GM12872 (cell line): Measurements from ENCODE around the gene CRYM.

ENCODE experiments used
- TF ChIP-seq, protein P1 (sequence below): IDR thresholded peaks from 3 replicates; pipeline ENCODE4 v1.5.1; 2011; ENCODE audit warnings: low read depth, mild to moderate bottlenecking, low read length, moderate library complexity; ENCODE audit not compliant: insufficient read depth

CRYM gene

DNA sequence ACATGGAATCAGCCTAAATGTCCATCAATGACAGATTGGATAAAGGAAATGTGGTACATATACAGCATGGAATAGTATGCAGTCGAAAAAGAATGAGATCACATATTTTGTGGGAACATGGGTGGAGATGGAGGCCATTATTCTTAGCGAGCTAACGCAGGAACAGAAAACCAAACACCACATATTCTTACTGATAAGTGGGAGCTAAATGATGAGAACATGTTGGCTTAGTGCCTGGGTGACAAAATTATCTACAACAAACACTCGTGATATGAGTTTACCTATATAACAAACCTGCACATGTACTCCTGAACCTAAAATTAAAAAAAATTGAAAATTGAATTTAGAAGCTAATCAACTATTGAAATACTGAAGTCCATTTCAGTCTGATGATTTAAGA is 38.4 kb downstream of the CRYM start:
- TF ChIP-seq, protein P1, sequence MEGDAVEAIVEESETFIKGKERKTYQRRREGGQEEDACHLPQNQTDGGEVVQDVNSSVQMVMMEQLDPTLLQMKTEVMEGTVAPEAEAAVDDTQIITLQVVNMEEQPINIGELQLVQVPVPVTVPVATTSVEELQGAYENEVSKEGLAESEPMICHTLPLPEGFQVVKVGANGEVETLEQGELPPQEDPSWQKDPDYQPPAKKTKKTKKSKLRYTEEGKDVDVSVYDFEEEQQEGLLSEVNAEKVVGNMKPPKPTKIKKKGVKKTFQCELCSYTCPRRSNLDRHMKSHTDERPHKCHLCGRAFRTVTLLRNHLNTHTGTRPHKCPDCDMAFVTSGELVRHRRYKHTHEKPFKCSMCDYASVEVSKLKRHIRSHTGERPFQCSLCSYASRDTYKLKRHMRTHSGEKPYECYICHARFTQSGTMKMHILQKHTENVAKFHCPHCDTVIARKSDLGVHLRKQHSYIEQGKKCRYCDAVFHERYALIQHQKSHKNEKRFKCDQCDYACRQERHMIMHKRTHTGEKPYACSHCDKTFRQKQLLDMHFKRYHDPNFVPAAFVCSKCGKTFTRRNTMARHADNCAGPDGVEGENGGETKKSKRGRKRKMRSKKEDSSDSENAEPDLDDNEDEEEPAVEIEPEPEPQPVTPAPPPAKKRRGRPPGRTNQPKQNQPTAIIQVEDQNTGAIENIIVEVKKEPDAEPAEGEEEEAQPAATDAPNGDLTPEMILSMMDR: no peak

DNA sequence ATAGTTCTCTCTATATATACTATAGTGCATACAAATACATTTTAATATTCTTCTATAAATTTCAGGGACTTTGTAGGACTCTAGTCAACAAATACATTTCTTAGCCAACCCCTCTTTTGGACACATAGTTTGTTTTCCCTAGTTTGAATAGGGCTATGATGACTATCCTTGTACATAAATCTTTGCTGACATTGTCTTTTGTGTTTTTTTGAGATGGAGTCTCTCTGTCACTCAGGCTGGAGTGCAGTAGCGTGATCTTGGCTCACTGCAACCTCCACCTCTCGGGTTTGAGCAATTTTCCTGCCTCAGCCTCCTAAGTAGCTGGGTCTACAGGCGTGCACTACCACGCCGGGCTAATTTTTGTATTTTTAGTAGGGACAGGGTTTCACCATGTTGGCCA is 41.3 kb downstream of the CRYM start:
- TF ChIP-seq, protein P1: no peak

DNA sequence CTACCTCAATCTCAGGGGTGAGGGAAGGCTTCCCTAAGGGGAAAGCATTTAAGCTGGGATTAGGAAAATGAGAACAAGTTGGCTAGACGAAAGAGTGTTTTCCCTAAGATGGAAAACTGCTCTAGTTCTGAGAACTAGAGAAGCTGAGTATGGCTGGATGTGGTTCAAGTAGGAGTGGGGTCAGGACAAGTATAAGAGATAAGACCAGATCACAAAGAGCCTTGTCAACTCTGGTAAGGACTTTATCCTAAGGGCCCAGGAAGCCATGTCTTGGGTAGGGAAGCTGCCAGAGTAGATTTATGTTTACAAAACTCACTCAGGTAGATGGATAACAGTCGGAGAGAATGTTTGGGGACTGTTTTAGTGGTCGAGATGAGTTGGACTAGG is 42.9 kb downstream of the CRYM start:
- TF ChIP-seq, protein P1: no peak

DNA sequence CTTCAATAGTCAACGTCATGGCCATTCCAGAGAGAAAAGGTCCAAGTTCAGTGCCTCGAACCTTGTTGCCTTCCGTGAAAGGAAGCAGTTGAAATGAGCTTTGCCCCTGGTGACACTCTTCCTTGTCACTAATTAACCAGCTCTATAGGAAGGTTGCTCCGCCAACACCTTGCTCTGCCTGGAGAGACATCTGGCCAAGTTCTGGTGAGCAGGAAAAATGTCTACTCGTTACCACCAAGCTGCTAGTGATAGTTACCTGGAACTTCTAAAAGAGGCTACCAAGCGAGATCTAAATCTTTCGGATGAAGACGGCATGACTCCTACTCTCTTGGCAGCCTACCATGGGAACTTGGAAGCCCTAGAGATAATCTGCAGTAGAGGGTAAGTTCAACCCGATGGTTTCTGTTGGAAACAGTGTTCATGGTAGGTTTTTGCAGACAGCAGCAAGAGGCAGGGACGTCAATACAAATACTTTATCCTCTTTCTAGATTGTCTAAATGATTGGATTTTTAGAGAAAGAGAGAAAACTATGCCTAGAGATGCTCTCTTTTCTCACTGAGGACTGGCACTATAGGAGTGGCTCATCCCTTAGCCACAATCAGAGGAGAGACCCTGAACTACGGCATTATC is 44.5 kb downstream of the CRYM start, which contains the start of gene ANKS4B:
Gene ANKS4B (plus strand): TSS at position 179 of the 630 bp plus-strand sequence. CDS start 39 bp downstream, at position 218.
- TF ChIP-seq, protein P1: no peak

DNA sequence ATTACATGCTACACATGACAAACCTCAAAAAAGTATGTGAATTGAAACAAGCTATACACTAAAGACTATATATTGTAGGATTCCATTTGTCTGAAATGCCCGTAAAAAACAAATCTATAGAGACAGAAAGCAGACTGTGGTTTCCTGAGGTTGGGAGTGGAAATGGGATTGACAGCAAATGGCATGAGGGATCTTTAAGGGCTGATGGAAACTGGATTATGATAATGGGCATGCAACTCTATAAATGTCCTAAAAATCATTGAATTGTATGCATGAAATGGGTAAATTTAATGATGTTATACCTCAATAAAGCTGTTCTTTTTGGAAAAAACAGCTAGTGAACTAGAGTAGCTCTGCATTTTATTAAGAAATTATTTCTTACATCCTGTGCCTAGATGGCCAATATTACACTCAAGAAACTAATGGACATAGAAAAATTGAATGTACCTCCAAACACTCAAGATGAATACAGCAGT is 45.0 kb downstream of the CRYM start:
- TF ChIP-seq, protein P1: no peak

DNA sequence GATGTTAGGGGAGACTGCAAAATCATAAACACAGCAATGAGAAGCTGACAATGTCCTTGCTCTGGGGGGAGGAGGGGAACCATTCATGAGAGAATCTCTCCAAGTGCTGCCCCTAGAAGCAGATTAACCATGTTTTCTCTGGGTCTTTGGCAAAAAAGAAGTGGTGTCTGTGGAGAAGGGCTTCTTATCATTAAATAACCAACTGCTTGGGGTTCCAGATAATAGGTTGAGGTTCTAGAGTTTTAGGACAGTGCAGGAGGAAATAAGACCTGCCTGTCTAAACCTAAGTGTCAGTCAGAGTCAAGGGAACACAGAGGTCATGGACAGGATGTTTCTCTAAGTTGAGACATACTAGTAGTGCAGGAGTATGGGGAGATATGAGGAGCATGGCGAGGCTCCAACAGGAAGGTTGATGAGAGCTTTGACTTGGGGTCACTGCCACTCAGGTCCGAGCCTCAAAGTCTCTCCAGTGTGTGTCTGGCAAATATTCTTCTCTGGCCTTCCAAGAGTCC is 49.7 kb downstream of the CRYM start:
- TF ChIP-seq, protein P1: no peak

DNA sequence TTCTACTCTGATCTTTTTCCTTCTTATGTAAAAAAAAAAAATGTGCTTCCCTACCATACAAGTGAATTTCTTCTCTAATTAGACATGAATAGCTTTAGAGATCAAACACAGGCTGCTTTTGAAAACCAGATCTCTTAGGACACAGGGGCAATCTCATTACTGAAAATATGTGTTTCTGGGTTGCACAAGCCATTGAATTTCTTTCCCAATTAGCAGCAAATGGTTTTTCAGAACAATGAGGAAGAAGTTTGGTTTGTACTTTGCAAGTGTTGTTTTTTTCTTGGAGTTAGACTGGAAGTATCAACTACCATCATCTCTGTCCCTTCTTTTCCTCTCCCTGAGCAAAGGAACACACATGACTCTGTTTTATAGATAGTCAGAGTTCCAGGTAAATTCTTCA is 50.2 kb downstream of the CRYM start:
- TF ChIP-seq, protein P1: no peak

DNA sequence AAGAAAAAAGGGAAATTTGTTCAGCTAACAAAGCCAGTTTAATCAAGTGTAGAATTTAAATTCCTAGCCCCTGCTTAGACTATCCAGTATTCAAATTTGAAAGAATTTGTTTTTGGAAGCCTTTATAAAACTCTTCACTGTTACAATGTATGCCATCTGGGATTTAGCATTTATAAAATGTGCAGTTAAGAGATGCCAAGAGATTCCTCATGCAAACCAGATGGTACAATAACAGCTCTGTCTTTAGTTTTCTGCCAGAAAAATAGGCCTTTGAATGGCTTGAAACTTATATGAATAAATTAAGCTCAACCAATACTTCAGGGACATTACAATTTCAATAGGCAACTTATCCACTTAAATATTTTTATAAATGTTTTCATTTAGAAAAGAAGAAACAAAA is 51.3 kb downstream of the CRYM start:
- TF ChIP-seq, protein P1: no peak
